GM04504 (cell line): ENCODE data around the gene TBC1D10A.
A peak's percentile ranks its signal among the peaks of the same experiment; 100 is the strongest.

Experiments
- DNase-seq: peaks from one replicate; pipeline ENCODE4 v3.0.0-alpha.2; 2012; ENCODE audit warnings: low read depth

TBC1D10A gene, protein sequence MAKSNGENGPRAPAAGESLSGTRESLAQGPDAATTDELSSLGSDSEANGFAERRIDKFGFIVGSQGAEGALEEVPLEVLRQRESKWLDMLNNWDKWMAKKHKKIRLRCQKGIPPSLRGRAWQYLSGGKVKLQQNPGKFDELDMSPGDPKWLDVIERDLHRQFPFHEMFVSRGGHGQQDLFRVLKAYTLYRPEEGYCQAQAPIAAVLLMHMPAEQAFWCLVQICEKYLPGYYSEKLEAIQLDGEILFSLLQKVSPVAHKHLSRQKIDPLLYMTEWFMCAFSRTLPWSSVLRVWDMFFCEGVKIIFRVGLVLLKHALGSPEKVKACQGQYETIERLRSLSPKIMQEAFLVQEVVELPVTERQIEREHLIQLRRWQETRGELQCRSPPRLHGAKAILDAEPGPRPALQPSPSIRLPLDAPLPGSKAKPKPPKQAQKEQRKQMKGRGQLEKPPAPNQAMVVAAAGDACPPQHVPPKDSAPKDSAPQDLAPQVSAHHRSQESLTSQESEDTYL

DNA sequence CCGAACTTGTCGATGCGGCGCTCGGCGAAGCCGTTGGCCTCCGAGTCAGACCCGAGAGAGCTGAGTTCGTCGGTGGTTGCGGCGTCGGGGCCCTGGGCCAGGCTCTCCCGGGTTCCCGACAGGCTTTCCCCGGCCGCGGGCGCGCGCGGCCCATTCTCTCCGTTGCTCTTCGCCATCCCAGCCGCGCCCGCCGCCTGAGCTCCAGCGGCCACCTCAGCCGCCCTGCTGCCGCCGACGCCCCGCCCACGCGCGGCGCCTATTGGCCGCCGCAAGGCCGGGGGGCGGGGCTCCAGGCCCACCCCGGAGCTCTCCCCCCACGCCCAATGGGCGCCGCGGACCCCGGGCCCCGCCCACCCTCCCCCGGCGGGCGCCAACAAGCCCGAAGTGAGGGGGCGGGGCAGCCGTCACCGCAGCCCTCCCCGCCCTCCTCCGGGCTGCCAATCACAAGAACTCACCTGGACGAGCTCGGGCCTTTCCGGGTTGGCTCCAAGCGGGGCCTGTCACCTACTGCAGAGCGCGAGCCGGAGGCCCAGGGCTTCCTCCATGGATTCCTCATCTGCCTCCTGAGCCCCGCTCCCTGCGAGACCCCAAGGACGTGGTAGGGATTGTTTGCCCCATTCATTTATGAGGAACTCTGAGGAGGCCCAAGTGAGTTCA, at the start of gene TBC1D10A:
Gene TBC1D10A (minus strand): TSS at position 236 of the 657 bp plus-strand sequence. CDS start 60 bp downstream, at position 176.
- DNase-seq, result peak; percentile 75

DNA sequence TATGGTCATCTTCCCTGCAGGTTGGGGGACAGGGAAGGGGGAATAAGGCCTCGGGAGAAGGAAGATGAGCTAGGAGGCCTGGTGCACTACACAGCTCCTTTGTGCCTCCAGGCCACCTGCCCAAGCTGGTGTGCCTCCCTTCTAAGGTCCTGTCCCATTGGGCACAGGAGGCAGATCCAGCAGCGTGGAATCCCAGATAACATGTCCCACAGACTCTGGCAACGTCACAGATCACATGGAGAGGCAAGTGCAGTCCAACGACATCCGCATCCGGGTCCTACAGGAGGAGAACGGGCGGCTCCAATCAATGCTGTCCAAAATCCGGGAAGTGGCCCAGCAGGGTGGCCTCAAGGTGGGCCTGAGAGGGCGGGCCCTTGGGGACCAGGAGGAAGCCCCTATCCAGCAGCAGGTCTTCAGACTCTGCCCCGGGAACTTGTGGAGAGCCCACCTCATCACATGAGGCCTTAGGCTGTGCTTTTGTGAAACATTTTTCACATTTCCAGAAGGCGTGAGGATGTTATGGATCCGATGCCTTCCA, 48.6 kb upstream of the TBC1D10A start:
- DNase-seq, result no peak

DNA sequence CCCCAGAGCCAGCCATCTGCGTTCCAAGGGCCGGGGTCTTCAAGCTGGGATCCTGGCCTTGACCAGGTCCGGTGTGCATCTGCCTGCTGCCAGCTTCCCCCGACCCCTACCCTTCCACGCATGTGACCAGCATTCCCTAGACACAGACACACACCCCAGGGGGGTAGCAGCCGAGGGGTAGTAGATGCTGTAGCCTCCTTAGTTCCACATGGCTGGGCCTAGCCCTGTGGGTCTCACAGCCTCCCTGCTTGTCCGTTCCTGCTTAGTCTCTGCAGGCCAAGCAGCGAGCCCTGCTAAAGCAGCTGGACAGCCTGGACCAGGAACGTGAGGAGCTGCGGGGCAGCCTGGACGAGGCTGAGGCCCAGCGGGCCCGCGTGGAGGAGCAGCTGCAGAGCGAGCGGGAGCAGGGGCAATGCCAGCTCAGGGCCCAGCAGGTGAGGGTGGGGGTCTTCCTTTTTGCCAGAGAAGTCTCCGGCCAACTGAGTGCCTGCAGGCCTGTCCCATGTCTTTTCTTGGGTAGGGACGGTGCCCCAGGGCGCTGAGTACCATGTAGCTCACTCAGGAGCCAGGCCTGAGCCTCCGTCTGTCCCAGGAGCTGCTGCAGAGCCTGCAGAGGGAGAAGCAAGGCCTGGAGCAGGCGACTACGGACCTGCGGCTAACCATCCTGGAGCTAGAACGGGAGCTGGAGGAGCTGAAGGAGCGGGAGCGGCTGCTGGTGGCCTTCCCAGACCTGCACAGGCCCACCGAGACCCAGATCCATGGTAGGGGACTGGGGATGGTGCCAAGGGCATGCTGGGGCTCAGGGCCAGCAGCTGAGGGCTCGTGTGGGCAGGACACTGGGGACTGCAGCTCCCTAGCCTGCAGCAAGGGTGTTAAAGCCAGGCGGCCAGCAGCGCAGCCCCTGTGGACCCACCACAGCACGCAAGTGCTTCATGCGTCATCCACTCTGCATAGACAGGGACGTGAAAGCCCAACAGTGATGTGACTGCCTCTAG, 46.9 kb upstream of the TBC1D10A start:
- no peak for DNase-seq

DNA sequence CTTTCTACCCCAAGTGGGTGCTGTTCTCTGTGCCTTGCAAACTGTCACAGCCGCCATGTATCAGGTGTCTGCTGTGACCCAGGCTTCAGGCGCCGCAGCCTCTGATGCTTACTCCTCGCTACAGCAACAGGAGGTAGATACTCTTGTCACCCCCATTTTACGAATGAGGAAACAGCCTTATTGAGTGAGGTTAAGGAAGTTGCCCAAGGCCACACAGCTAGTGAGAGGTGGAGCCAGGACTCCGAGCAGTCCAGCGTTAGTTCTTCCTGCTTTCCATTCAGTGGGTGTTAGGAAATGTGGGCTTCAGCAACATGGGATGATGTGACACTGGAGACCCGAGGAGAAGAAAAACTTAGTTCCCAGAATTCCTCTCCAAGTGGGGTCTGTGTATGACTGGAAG, 46.2 kb upstream of the TBC1D10A start:
- no peak for DNase-seq

DNA sequence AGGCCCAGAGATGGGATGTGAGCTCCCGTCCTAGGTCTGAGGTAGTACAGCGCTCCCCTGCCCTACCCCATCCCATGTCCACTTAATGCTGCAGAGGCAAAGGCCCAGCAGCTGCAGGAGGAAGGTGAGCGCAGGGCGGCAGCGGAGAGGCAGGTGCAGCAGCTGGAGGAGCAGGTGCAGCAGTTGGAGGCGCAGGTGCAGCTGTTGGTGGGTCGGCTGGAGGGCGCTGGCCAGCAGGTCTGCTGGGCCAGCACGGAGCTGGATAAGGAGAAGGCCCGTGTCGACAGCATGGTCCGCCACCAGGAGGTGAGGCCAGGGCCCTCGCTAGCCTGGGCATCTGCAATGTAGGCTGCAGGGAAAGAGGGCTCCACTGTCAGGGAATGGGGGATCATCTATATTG, 45.2 kb upstream of the TBC1D10A start:
- DNase-seq, result no peak

DNA sequence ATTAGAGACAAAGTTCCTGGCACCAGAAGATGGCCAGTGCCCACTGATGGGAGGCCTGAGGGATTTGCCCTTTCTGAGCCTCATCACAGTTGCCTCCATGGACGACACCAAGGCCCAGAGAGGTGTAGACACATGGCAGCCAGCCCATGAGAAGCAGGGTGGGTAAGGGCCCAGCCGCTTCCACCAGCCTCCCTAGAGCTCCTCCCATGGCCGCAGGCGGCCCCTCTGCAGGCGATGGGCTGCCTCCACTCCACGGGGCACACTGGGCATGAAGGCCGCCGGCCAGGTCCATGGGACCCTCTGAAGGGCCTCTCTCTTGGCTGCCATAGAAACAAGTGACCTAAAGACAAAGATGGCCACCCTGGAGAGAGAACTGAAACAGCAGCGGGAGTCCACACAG, 44.6 kb upstream of the TBC1D10A start:
- no peak for DNase-seq

DNA sequence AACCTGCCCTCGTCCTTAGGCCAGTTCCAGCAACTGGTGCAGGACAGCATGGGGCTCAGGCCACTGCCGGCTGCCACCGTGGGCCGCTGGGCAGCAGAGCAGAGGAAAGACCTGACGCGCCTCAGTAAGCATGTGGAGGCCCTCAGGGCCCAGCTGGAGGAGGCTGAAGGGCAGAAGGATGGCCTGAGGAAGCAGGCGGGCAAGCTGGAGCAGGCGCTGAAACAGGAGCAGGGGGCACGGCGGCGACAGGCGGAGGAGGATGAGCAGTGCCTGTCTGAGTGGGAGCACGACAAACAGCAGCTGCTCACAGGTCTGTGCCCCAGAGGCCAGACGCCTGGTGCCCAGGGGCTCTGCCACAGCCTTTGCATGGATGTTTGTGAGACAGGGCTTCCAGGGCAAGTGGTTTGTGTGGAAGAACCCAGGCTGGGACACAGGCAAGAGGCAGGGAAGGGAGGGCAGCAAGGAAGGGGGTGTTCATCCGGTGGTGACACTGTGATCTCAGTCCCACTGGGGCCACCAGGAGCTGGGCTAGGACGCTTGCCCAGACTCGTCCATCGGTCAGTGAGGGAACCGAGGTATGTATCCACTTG, 44.0 kb upstream of the TBC1D10A start:
- DNase-seq, result no peak

DNA sequence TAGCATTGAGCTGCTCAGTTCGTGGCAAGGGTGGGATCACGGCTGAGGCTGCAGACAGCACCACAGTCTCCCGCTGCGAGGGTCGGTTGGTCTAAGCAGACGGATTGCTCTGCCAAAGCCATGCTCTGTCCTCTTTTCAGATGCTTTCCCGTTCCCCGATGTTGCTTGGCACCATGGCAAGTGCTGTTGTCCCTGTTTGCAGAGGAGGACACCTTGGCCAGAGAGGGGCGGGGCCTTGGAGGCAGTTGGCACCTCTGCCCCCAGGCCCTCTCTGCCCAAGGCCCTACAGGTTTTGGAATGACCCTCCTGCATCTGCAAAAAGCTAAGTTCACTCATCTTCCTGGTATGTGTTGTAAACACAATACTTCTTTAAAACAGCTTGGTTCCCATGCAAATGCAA, 41.7 kb upstream of the TBC1D10A start:
- no peak for DNase-seq

DNA sequence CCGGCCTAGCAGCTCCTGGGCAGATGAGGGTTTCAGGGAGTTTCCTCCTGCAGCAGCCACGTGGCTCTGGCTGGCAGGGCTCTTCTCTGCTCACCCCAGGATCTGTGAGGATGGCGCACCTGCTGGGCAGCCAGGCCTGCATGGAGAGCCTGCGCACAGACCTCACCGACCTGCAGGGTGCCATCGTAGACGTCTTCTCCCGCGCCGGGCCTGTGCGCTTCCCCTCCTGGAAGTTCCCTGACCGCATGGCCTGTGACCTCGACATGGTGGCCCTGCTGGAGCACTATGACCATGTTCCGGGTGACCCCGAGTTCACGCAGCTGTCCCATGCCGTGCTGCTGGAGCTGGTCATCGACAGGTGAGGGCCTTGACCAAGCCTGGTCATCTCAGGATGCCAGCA, 39.1 kb upstream of the TBC1D10A start:
- DNase-seq, result no peak

DNA sequence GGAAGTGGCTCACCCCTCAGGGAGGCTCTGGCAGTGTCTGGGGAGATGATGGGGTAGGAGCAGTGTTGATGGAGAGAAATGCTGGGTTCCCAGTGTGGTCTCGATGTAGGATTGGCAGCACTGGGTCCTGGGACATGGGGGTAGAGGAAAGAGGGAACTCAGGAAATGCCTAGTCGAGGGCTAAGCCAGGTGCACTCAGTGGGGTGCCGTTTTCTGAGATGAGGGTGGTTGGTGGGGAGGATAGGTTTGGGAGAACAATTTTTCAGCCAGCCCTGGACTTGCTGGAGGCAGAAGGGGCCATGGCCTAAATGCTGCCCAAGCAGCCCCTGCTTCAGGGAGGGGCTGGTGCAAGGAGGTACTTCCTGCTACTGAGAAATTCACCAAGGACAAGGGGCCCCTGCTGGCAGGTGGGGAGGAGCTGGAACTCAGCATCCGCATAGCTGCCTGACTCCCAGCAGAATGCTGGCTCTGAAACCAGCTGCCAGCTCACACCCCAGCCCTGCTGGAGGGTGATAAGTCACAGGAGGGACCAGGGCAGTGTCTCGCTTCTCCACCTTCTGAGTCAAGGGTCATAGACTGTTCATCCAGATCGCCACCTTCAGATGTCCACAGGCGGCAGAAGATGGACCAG, 36.0 kb upstream of the TBC1D10A start:
- DNase-seq, result no peak

DNA sequence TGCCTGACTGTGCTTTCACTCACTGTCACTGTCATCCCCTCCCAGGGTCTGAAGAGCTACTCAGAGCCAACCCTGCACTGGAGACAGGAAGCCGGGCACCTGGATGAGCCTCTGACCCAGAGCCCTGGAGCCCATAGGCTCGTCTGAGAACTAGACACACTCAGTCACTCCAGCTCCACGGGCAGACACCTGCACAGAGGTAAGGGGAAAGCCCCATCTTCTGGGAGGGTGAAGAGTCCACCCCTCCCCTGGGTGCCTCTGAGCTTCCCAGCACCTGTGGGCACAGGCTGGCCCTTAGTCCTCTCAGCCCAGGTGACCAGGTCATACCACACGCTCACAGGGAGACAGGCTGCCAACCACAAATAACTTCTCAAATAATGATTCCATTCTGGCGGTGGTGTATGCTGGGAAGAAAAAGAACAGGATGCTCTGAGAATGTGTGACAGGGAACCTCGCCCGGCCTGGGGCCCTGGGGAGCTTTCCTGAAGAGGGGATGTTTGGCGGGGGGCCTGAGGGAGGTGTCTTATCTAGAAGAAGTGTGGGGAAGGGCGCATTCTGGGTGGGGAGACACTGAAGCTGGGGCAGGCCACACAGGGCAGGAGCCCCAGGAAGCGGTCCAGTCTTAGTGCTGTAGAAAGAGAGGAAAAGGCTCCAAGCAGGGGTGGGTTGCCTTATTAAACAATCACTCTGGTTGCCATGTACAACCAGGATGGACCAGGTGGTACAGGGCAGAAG, 35.3 kb upstream of the TBC1D10A start:
- no peak for DNase-seq

DNA sequence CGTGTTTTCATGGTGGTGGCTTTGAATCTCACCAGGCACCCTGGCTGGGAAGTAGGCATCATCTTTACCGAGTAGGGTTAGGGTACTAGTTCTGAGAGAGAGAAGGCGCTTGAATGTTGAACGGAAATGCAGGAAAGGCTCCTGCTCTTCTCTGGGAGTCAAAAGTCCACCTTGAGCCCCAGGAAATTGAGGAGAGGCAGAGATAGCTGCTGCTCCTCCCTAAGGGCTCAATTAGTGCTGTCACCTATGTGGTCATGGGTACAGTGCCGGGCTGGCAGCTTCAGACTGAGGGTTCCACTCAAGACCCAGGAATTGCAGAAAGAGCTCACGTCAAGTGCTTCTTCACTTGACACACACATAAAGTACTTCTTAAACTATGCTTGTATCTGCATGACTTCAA, 31.8 kb upstream of the TBC1D10A start:
- no peak for DNase-seq

DNA sequence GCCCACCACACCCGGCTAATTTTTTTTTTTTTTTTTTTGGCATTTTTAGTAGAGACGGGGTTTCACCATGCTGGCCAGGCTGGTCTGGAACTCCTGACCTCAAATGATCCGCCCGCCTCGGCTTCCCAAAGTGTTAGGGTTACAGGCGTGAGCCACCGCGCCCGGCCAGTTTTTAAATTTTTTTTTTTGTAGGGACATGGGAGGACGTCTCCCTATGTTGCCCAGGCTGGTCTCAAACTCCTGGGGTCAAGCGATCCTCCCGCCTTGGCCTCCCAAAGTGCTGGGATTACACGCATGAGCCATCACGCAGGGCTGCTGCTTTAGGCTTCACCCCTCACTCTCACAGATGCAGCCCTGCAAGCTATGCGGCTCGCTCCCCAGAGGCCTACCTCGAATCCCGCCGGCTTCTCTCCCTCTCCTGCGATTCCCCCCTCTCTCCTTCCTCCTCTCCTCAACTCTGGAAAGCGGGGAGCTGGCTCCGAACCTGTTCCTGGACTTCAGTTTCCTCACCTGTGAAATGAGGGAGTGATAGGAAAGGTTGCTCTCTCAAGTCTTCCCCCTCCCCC, 31.0 kb upstream of the TBC1D10A start:
- no peak for DNase-seq

DNA sequence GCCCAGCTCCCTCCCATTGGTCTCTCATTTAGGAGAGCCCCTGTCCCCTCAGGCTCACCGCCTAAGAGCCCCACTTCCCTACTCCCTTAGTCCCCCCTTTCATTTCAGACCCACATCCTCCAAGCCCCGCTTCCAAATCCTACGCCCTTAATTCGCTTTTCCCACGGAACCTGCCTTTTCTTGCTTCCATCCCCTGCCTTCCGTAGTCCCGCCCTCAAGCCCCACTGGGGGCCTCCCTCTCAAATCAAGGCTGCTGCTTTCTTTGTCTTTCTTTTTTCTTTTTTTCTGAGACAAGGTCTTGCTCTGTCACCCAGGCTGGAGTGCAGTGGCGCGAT, 30.5 kb upstream of the TBC1D10A start:
- DNase-seq, result no peak

DNA sequence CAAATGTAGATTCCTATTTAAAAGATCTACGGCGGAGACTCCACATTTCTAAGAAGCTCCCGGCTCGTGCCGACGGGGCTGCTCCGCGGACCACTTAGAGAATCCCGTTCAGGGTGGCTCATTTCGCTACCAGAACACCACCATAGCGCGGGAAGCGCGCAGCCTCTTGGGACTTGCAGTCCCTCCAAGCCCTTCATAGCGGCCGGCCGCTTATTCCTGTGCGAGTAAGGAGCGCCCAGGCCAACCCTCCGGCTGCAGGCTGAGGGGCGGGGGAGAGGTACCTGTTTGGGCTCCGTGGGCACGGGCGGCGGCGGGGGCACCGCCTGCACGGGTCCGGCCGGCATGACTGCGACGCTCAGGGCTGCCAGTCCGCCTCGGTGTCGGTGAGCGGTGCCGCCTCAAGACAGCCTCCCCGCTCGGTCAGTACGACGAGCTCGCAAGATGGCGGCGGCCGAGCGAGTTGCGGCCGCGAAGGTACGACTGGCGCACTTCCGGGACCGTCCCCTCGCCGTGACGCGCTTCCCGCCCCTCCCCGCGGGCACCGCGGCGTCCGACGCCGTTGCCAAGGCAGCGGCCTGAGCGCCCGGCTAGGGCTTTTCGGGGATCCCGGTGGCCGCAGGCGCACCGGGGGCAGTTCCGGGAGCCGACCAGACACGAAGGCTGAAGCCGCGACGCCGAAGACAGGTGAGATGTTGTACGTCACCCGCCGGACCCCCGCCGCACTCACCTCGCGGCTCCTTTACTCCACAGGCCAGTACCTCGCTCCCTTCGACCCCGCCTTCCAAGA, 29.9 kb upstream of the TBC1D10A start, which contains the start of the genes CCDC157 and SF3A1:
Gene CCDC157 (plus strand): TSS at position 559 of the 787 bp plus-strand sequence. CDS start 8,994 bp downstream, outside the sequence.
Gene SF3A1 (minus strand): TSS at position 446 of the 787 bp plus-strand sequence. CDS start 102 bp downstream, at position 344.
- peak; percentile 75 for DNase-seq

DNA sequence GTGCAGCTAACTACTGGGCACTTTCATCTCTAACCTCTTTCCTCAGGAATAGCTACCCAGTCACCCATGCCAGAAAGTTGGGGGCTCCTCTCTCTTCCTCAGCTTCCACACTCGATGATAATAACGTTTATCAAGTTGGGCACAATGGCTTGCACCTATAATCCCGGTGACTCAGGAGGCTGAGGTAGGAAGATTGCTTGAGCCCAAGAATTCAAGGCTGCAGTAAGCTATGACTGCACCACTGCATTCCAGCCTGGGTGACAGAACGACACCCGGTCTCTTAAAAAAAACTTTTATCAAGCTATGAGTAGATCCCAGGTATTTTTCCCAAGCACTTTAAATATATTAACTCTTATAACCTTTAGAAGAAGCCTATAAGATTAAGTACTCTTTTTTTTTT, 27.9 kb upstream of the TBC1D10A start:
- no peak for DNase-seq

DNA sequence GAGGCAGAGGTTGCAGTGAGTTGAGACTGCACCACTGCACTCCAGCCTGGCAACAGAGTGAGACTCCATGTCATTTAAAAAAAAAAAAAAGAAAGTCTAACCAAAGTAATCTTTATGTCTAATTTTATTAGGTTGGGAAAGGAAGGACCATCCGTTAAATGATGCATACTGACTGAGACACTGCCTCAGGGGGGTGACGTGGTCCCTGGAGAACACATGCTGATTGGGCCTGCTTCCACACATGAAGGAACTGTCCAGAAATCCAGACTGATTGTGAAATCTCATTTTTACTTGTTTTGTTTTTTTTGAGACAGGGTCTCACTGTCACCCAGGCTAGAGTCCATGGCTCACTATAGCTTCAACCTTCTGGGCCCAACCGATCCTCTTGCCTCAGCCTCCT, 24.5 kb upstream of the TBC1D10A start:
- peak; percentile 70 for DNase-seq

DNA sequence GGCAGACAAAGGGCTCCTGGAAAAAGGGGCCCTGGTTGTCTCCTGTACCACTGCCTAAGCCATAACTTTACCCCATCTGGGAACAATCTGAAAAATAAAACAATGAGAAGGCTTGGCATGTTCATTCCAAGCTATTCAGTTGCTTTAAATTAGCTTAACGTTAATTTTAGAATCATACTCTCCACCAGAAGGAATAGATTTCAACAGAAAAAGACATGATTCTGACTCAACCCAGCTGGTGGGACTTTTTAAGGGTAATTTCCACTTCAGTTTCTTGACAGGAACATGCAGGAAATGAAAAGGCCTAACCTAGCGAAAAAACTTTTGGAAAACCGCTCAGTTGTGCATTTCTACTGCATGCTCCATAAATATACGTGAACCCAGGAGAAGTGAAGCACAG, 22.1 kb upstream of the TBC1D10A start:
- DNase-seq, result peak; percentile 55

DNA sequence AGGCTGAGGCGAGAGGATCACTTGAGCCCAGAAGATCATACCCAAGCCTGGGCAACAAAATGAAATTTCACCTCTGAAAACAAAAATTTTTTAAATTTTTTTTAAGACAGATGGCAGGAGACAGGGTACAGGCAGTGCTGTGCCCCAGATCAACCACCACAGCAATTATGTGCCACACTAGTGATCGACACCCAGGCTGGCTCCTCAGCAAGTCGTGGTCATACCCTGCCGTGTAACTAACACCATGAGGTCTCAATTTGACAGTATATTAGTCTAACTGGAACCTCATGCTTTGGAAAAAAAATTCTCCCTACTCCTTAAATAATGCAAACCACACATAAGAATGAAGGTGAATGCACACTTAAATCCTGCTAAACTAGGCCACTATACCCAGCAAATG, 21.7 kb upstream of the TBC1D10A start:
- no peak for DNase-seq
